ENCODE data around the gene ATP10A. TPM values are rescaled to one million over a fixed set of nuclear protein-coding genes. Genes with fewer than 3 reads are reported as not detected.

ATP10A gene
- polyA plus RNA-seq, 1 of the 3 experiments (the other 2 are of a cell fraction) = not detected

DNA sequence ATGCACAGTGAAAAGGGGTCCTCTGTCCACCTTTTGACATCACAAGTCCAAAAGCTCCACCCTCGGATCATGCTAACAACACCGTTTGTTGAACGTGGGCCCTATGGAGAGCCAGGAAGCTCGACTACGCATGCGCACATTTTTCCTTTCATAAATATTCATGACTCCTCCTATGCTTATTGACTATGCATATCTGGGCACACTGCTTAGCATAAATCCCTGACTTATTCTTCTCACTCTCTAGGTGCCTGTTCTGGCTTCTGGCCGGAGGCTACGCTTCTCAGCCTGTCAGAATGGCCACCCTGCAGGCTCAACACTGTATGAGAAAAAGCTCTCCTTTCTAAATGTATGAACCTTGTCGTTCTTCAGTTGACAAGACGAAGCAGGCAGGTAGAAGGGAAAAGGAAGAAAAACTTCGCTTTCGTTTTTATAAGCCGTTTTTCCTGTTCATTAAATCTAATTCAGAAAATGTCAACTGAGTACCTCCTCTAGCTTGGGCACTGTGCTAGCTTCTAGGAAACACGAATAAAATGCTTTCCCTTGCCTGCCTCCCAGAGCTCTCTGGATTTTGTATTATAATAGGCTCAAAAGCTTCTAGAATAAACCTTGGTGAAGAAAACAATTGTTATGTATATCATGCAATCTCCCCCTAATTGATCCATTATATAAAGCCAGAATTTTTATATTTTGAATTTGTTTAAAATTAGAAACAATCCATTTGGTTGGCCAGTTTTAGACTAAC is 207.7 kb downstream of the ATP10A start (continued):
- TF ChIP-seq, protein P1, sequence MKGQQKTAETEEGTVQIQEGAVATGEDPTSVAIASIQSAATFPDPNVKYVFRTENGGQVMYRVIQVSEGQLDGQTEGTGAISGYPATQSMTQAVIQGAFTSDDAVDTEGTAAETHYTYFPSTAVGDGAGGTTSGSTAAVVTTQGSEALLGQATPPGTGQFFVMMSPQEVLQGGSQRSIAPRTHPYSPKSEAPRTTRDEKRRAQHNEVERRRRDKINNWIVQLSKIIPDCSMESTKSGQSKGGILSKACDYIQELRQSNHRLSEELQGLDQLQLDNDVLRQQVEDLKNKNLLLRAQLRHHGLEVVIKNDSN (IDR thresholded peaks at IDR 0.05; ENCODE audit: borderline replicate concordance, low read depth) = no peak
- no peak for TF ChIP-seq POLR2AphosphoS5 (IDR thresholded peaks at IDR 0.05; ENCODE audit: low read depth, low read length)
- TF ChIP-seq SIN3A (IDR thresholded peaks at IDR 0.05; ENCODE audit: borderline replicate concordance, low read depth, low read length) = no peak
- TF ChIP-seq MXI1 (IDR thresholded peaks at IDR 0.05; ENCODE audit: low read depth, low read length) = no peak
- TF ChIP-seq TCF12 (IDR thresholded peaks at IDR 0.05) = no peak
- TF ChIP-seq CHD2 (IDR thresholded peaks at IDR 0.05; ENCODE audit: low read length, partially characterized antibody) = no peak
- no peak for TF ChIP-seq ZBTB33 (IDR thresholded peaks at IDR 0.05; ENCODE audit: borderline replicate concordance, low read depth)
- no peak for TF ChIP-seq RCOR1 (IDR thresholded peaks at IDR 0.05; ENCODE audit: low read length)
- no peak for TF ChIP-seq GATA2 (CRISPR knock-in tag; IDR thresholded peaks at IDR 0.05)

- no peak for TF ChIP-seq EP300 (IDR thresholded peaks at IDR 0.05; ENCODE audit: borderline replicate concordance in 1 of 2, low read depth in 1 of 2, low read length in 1 of 2)
- TF ChIP-seq MAX (IDR thresholded peaks at IDR 0.05; ENCODE audit: low read depth) = no peak
- TF ChIP-seq, protein P2, sequence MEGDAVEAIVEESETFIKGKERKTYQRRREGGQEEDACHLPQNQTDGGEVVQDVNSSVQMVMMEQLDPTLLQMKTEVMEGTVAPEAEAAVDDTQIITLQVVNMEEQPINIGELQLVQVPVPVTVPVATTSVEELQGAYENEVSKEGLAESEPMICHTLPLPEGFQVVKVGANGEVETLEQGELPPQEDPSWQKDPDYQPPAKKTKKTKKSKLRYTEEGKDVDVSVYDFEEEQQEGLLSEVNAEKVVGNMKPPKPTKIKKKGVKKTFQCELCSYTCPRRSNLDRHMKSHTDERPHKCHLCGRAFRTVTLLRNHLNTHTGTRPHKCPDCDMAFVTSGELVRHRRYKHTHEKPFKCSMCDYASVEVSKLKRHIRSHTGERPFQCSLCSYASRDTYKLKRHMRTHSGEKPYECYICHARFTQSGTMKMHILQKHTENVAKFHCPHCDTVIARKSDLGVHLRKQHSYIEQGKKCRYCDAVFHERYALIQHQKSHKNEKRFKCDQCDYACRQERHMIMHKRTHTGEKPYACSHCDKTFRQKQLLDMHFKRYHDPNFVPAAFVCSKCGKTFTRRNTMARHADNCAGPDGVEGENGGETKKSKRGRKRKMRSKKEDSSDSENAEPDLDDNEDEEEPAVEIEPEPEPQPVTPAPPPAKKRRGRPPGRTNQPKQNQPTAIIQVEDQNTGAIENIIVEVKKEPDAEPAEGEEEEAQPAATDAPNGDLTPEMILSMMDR (IDR thresholded peaks at IDR 0.05) = no peak
- no peak for TF ChIP-seq POLR2AphosphoS5 (IDR thresholded peaks at IDR 0.05; ENCODE audit: low read depth, low read length)
- no peak for TF ChIP-seq GATA2 (CRISPR knock-in tag; IDR thresholded peaks at IDR 0.05)
- TF ChIP-seq PBX3 (IDR thresholded peaks at IDR 0.05) = no peak
- TF ChIP-seq CHD2 (IDR thresholded peaks at IDR 0.05; ENCODE audit: low read length, partially characterized antibody) = no peak
- no peak for TF ChIP-seq FOXJ3 (CRISPR knock-in tag; IDR thresholded peaks at IDR 0.05)
- no peak for TF ChIP-seq RCOR1 (IDR thresholded peaks at IDR 0.05; ENCODE audit: low read length)
- no peak for TF ChIP-seq ZBTB33 (IDR thresholded peaks at IDR 0.05; ENCODE audit: borderline replicate concordance, low read depth)
- TF ChIP-seq SMC3 (IDR thresholded peaks at IDR 0.05; ENCODE audit: low read depth, low read length) = no peak
- TF ChIP-seq MXI1 (IDR thresholded peaks at IDR 0.05; ENCODE audit: low read depth, low read length) = no peak
- TF ChIP-seq, protein P1 (IDR thresholded peaks at IDR 0.05; ENCODE audit: borderline replicate concordance, low read depth) = no peak
- TF ChIP-seq RAD21 (IDR thresholded peaks at IDR 0.05; ENCODE audit: low read length) = no peak
- no peak for TF ChIP-seq FOXM1 (IDR thresholded peaks at IDR 0.05; ENCODE audit: low read depth)
- no peak for TF ChIP-seq MEF2A (IDR thresholded peaks at IDR 0.05; ENCODE audit: borderline replicate concordance, low read depth)
- CTCF ChIA-PET = no interaction called here
- Histone ChIP-seq H3K79me2 (ENCODE audit: insufficient read depth) (no peaks in the 10 kb centered on the region), H3K9me2 (no peaks in the 10 kb centered on the region), H2AFZ (ENCODE audit: low read depth) (no peak overlapping the region), H3K9ac (no peak overlapping the region), H3K4me2 (no peak overlapping the region), H3K4me3 (ENCODE audit: low read depth in 2 of 2, low read length in 1 of 2) (no peak overlapping the region), H3K36me3 (replicated peaks in 1 of 2; ENCODE audit: control insufficient read depth in 1 of 2, insufficient read depth in 2 of 2, low read length in 1 of 2) (no peaks in the 10 kb centered on the region), H3K27ac (ENCODE audit: low read depth in 2 of 2, low read length in 1 of 2) (no peak overlapping the region), H3F3A (replicated peaks; ENCODE audit: insufficient read depth) (no peaks in the 10 kb centered on the region), H3K4me1 (ENCODE audit: control insufficient read depth in 1 of 2, insufficient read depth in 2 of 2, low read depth in 1 of 2, low read length in 1 of 2) (no peaks in the 10 kb centered on the region), H4K20me1 (ENCODE audit: insufficient read depth) (no peaks in the 10 kb centered on the region), H3K9me3 (no peaks in the 10 kb centered on the region), H3K27me3 (ENCODE audit: insufficient read depth) (no peaks in the 10 kb centered on the region)
- POLR2A ChIA-PET = no interaction called here
- no peak for DNase-seq
- 33% methylated on average over 2 of the region's 2 CpGs for WGBS (ENCODE audit: low lambda C conversion rate)
Measured at GRCh38 chr15:25653371-25653770, 209.8 kb downstream of the ATP10A start.
